Measurements from ENCODE around the gene HDAC4.

Gene HDAC4

GRCh38 chr2:239387811-239388210, 13.0 kb downstream of the HDAC4 start:
- H3K9me3 ChIP-seq (ENCODE audit: control insufficient read depth, insufficient read depth, low read length), result no peaks in the 10 kb centered on the region
- H3K4me1 ChIP-seq (ENCODE audit: insufficient read depth, low read length), result no peaks in the 10 kb centered on the region; the same call in 1 of the 2 replicates
- H3K36me3 ChIP-seq (ENCODE audit: insufficient read depth, low read length), result no peaks in the 10 kb centered on the region
- H3K9ac ChIP-seq (ENCODE audit: low read depth, low read length), result no peak overlapping the region

- H3K4me1 ChIP-seq (ENCODE audit: insufficient read depth, low read length), result no peaks in the 10 kb centered on the region
- no peaks in the 10 kb centered on the region for H3K9me3 ChIP-seq (ENCODE audit: control insufficient read depth, insufficient read depth, low read length)
- H3K36me3 ChIP-seq (ENCODE audit: insufficient read depth, low read length), result no peaks in the 10 kb centered on the region
- no peak overlapping the region for H3K9ac ChIP-seq (ENCODE audit: low read depth, low read length)
These were observed 13.9 kb downstream of the HDAC4 start for GRCh38 chr2:239386872-239387445.

- H3K9ac ChIP-seq (ENCODE audit: low read depth, low read length), result no peak overlapping the region
- no peaks in the 10 kb centered on the region for H3K36me3 ChIP-seq (ENCODE audit: insufficient read depth, low read length)
- H3K4me1 ChIP-seq (ENCODE audit: insufficient read depth, low read length), result peaks cover 8% of the 10 kb centered on the region
- no peaks in the 10 kb centered on the region for H3K9me3 ChIP-seq (ENCODE audit: control insufficient read depth, insufficient read depth, low read length)
These were observed 14.7 kb downstream of the HDAC4 start for GRCh38 chr2:239386001-239386670.

- no peak overlapping the region for H3K9ac ChIP-seq (ENCODE audit: low read depth, low read length)
- no peaks in the 10 kb centered on the region for H3K9me3 ChIP-seq (ENCODE audit: control insufficient read depth, insufficient read depth, low read length)
- H3K36me3 ChIP-seq (ENCODE audit: insufficient read depth, low read length), result no peaks in the 10 kb centered on the region
- H3K4me1 ChIP-seq (ENCODE audit: insufficient read depth, low read length), result peaks cover 13% of the 10 kb centered on the region
These were observed 15.5 kb downstream of the HDAC4 start for GRCh38 chr2:239385096-239386000.

GRCh38 chr2:239383759-239384156, 17.1 kb downstream of the HDAC4 start:
- no peak overlapping the region for H3K9ac ChIP-seq (ENCODE audit: low read depth, low read length)
- peaks cover 13% of the 10 kb centered on the region for H3K4me1 ChIP-seq (ENCODE audit: insufficient read depth, low read length)
- no peaks in the 10 kb centered on the region for H3K9me3 ChIP-seq (ENCODE audit: control insufficient read depth, insufficient read depth, low read length)
- H3K36me3 ChIP-seq (ENCODE audit: insufficient read depth, low read length), result no peaks in the 10 kb centered on the region

- Histone ChIP-seq H3K9me3 (ENCODE audit: control insufficient read depth, insufficient read depth, low read length) (no peaks in the 10 kb centered on the region), H3K4me1 (ENCODE audit: insufficient read depth, low read length) (peaks cover 13% of the 10 kb centered on the region), H3K9ac (ENCODE audit: low read depth, low read length) (no peak overlapping the region), H3K36me3 (ENCODE audit: insufficient read depth, low read length) (no peaks in the 10 kb centered on the region)
These were observed 17.6 kb downstream of the HDAC4 start for GRCh38 chr2:239383036-239383758.

- Histone ChIP-seq H3K9me3 (ENCODE audit: control insufficient read depth, insufficient read depth, low read length) (no peaks in the 10 kb centered on the region), H3K36me3 (ENCODE audit: insufficient read depth, low read length) (no peaks in the 10 kb centered on the region), H3K9ac (ENCODE audit: low read depth, low read length) (no peak overlapping the region), H3K4me1 (ENCODE audit: insufficient read depth, low read length) (peaks cover 13% of the 10 kb centered on the region)
These were observed 18.4 kb downstream of the HDAC4 start for GRCh38 chr2:239382384-239382880.

GRCh38 chr2:239381709-239382134, 19.1 kb downstream of the HDAC4 start:
- Histone ChIP-seq H3K36me3 (ENCODE audit: insufficient read depth, low read length) (no peaks in the 10 kb centered on the region; the same call in 1 of the 2 replicates), H3K9me3 (ENCODE audit: control insufficient read depth, insufficient read depth, low read length) (no peaks in the 10 kb centered on the region), H3K4me1 (ENCODE audit: insufficient read depth, low read length) (peaks cover 13% of the 10 kb centered on the region), H3K9ac (ENCODE audit: low read depth, low read length) (no peak overlapping the region)

- Histone ChIP-seq H3K4me1 (ENCODE audit: insufficient read depth, low read length) (peaks cover 13% of the 10 kb centered on the region), H3K9ac (ENCODE audit: low read depth, low read length) (no peak overlapping the region), H3K9me3 (ENCODE audit: control insufficient read depth, insufficient read depth, low read length) (no peaks in the 10 kb centered on the region), H3K36me3 (ENCODE audit: insufficient read depth, low read length) (no peaks in the 10 kb centered on the region; the same call in 1 of the 2 replicates)
These were observed 19.8 kb downstream of the HDAC4 start for GRCh38 chr2:239380831-239381708.

GRCh38 chr2:239379641-239380170, 21.1 kb downstream of the HDAC4 start:
- Histone ChIP-seq H3K9ac (ENCODE audit: low read depth, low read length) (no peak overlapping the region), H3K36me3 (ENCODE audit: insufficient read depth, low read length) (no peaks in the 10 kb centered on the region; the same call in 1 of the 2 replicates), H3K4me1 (ENCODE audit: insufficient read depth, low read length) (peaks cover 13% of the 10 kb centered on the region), H3K9me3 (ENCODE audit: control insufficient read depth, insufficient read depth, low read length) (no peaks in the 10 kb centered on the region)

GRCh38 chr2:239378918-239379640, 21.7 kb downstream of the HDAC4 start:
- Histone ChIP-seq H3K9me3 (ENCODE audit: control insufficient read depth, insufficient read depth, low read length) (no peaks in the 10 kb centered on the region), H3K4me1 (ENCODE audit: insufficient read depth, low read length) (peaks cover 13% of the 10 kb centered on the region), H3K9ac (ENCODE audit: low read depth, low read length) (no peak overlapping the region), H3K36me3 (ENCODE audit: insufficient read depth, low read length) (no peaks in the 10 kb centered on the region; the same call in 1 of the 2 replicates)

- peaks cover 13% of the 10 kb centered on the region for H3K4me1 ChIP-seq (ENCODE audit: insufficient read depth, low read length)
- no peak overlapping the region for H3K9ac ChIP-seq (ENCODE audit: low read depth, low read length)
- H3K9me3 ChIP-seq (ENCODE audit: control insufficient read depth, insufficient read depth, low read length), result no peaks in the 10 kb centered on the region
- H3K36me3 ChIP-seq (ENCODE audit: insufficient read depth, low read length), result no peaks in the 10 kb centered on the region; the same call in 1 of the 2 replicates
These were observed 22.6 kb downstream of the HDAC4 start for GRCh38 chr2:239378021-239378917.
